ENCODE data around the gene MADD.

Gene MADD

GRCh38 chr11:47356998-47357329, 87.0 kb downstream of the MADD start:
- no peak for DNase-seq (ENCODE audit: low read depth)

- no peak for DNase-seq (ENCODE audit: low read depth)
These were observed 88.2 kb downstream of the MADD start for GRCh38 chr11:47357985-47358730.

- no peak for DNase-seq (ENCODE audit: low read depth)
These were observed 88.8 kb downstream of the MADD start for GRCh38 chr11:47358731-47359051.

- DNase-seq (ENCODE audit: low read depth), result no peak
These were observed 89.2 kb downstream of the MADD start for GRCh38 chr11:47359162-47359561.

- no peak for DNase-seq (ENCODE audit: low read depth)
These were observed 89.7 kb downstream of the MADD start for GRCh38 chr11:47359586-47359985.

- DNase-seq (ENCODE audit: low read depth), result no peak
These were observed 90.4 kb downstream of the MADD start for GRCh38 chr11:47360341-47360740.

- DNase-seq (ENCODE audit: low read depth), result no peak
These were observed 91.5 kb downstream of the MADD start for GRCh38 chr11:47361419-47361818.

GRCh38 chr11:47366020-47366490, 96.1 kb downstream of the MADD start:
- DNase-seq (ENCODE audit: low read depth), result no peak

GRCh38 chr11:47369676-47370075, 99.7 kb downstream of the MADD start:
- no peak for DNase-seq (ENCODE audit: low read depth)

- DNase-seq (ENCODE audit: low read depth), result no peak
These were observed 102.5 kb downstream of the MADD start for GRCh38 chr11:47372422-47372821.

GRCh38 chr11:47373876-47374719, 104.2 kb downstream of the MADD start:
- no peak for DNase-seq (ENCODE audit: low read depth)

GRCh38 chr11:47374720-47375019, 104.7 kb downstream of the MADD start:
- no peak for DNase-seq (ENCODE audit: low read depth)

GRCh38 chr11:47375020-47375419, 105.1 kb downstream of the MADD start:
- DNase-seq (ENCODE audit: low read depth), result no peak

- DNase-seq (ENCODE audit: low read depth), result no peak
These were observed 105.7 kb downstream of the MADD start for GRCh38 chr11:47375546-47376085.

GRCh38 chr11:47376107-47376524, 106.2 kb downstream of the MADD start:
- DNase-seq (ENCODE audit: low read depth), result no peak

- DNase-seq (ENCODE audit: low read depth), result no peak
These were observed 106.8 kb downstream of the MADD start for GRCh38 chr11:47376525-47377371.

- no peak for DNase-seq (ENCODE audit: low read depth)
These were observed 107.7 kb downstream of the MADD start for GRCh38 chr11:47377571-47378009.

GRCh38 chr11:47378010-47378835, 108.3 kb downstream of the MADD start, which contains the start of gene SPI1:
TSS of gene SPI1 (minus strand) at chr11:47378547. CDS start at chr11:47378353, 194 bp downstream.
- no peak for DNase-seq (ENCODE audit: low read depth)

GRCh38 chr11:47378836-47379170, 108.9 kb downstream of the MADD start:
- no peak for DNase-seq (ENCODE audit: low read depth)

GRCh38 chr11:47379317-47379716, 109.4 kb downstream of the MADD start:
- no peak for DNase-seq (ENCODE audit: low read depth)
